ENCODE data around the gene CS. TPM values are rescaled to one million over a fixed set of nuclear protein-coding genes. Genes with fewer than 3 reads are reported as not detected.

CS gene
- total and polyA plus RNA-seq, 2 of the 4 experiments (the other 2 are of a cell fraction): 139 to 146 TPM

DNA sequence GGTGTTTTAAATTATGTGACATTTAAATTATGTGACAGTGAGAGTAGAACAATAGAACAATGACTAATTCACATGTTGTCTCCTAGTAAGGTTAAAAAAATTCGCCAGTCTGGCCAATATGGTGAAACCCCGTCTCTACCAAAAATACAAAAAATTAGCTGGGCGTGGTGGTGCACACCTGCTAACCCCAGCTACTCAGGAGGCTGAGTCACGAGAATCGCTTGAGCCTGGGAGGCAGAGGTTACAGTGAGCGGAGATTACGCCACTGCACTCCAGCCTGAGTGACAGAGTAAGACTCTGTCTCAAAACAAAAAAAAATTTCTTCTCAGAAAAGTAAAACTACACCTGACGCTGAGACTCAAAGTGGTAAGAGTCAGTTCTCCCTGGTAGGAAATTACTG is 2.7 kb downstream of the CS start:
- BruUV-seq (replicated peaks): no TSS peak
- in situ Hi-C loops (cut with MboI; ENCODE audit: low sequenced_read_pairs) (no loop called here), intact Hi-C loops (cut with micrococcal nuclease) (no loop called here)

More for the DNA sequence above, 2.7 kb downstream of the CS start:
- Histone ChIP-seq H4K5ac (ENCODE audit: low read depth, low read length) (no peak overlapping the region), H3K18ac (ENCODE audit: low read depth, low read length) (no peak overlapping the region), H3K4ac (ENCODE audit: low read depth, low read length) (no peak overlapping the region), H2BK15ac (ENCODE audit: low read depth, low read length) (no peak overlapping the region), H2BK120ac (ENCODE audit: low read depth, low read length) (no peak overlapping the region), H3K56ac (ENCODE audit: extremely low read depth, insufficient read depth, low read length) (no peak overlapping the region), H3K27me3 (ENCODE audit: control insufficient read depth, insufficient read depth, low read length) (no peaks in the 10 kb centered on the region), H2BK20ac (ENCODE audit: low read depth, low read length) (no peak overlapping the region), H2AFZ (replicated peaks; ENCODE audit: low read length, poor library complexity) (no peak overlapping the region), H4K91ac (ENCODE audit: insufficient read depth, low read depth, low read length) (no peak overlapping the region), H3K79me1 (ENCODE audit: low read depth in 1 of 2, low read length in 2 of 2) (peaks cover 20 to 71% of the 10 kb centered on the region in 2 experiments), H3K27ac (ENCODE audit: insufficient read depth, low read length) (no peak overlapping the region), H3K14ac (replicated peaks; ENCODE audit: low read depth, low read length) (no peak overlapping the region), H3K9ac (ENCODE audit: low read depth, low read length) (no peak overlapping the region), H4K20me1 (ENCODE audit: insufficient read depth, low read length) (peaks cover 20% of the 10 kb centered on the region), H3K4me2 (ENCODE audit: low read depth, low read length) (no peak overlapping the region), H3K9me1 (ENCODE audit: insufficient read depth, low read length) (peaks cover 11% of the 10 kb centered on the region), H3K4me3 (ENCODE audit: insufficient read depth, low read depth, low read length) (no peak overlapping the region), H2AK5ac (ENCODE audit: low read depth, low read length) (no peak overlapping the region), H2BK5ac (ENCODE audit: low read depth, low read length, poor library complexity, severe bottlenecking) (no peak overlapping the region), H3K4me1 (ENCODE audit: control insufficient read depth, insufficient read depth, low read length) (peaks cover 9% of the 10 kb centered on the region; the same call in 1 of the 2 replicates), H3K9me3 (ENCODE audit: control insufficient read depth, insufficient read depth, low read length) (no peaks in the 10 kb centered on the region), H3K36me3 (ENCODE audit: control insufficient read depth, insufficient read depth, low read length) (peaks cover 11% of the 10 kb centered on the region), H2AK9ac (replicated peaks; ENCODE audit: low read depth, low read length, poor library complexity) (no peak overlapping the region), H3K23ac (ENCODE audit: low read depth, low read length) (no peak overlapping the region), H4K8ac (ENCODE audit: low read depth in 2 of 2, low read length in 2 of 2) (no peak overlapping the region)
- dilution Hi-C loops (cut with HindIII; ENCODE audit: low sequenced_read_pairs, unreplicated experiment): no loop called here
- DNase-seq: no peak
- no peak for ATAC-seq (ENCODE audit: low read depth)
- TF ChIP-seq FOS (IDR thresholded peaks at IDR 0.05; ENCODE audit: low read depth, low read length): no peak
- no peak for TF ChIP-seq RFX5 (IDR thresholded peaks at IDR 0.05; ENCODE audit: low read depth, low read length)
- TF ChIP-seq SMC3 (IDR thresholded peaks at IDR 0.05; ENCODE audit: low read depth, low read length): no peak
- TF ChIP-seq CHD1 (IDR thresholded peaks at IDR 0.05; ENCODE audit: low read depth, low read length): no peak
- TF ChIP-seq, protein P1, sequence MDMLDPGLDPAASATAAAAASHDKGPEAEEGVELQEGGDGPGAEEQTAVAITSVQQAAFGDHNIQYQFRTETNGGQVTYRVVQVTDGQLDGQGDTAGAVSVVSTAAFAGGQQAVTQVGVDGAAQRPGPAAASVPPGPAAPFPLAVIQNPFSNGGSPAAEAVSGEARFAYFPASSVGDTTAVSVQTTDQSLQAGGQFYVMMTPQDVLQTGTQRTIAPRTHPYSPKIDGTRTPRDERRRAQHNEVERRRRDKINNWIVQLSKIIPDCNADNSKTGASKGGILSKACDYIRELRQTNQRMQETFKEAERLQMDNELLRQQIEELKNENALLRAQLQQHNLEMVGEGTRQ (IDR thresholded peaks at IDR 0.05; ENCODE audit: low read depth, low read length): no peak
- TF ChIP-seq CEBPB (IDR thresholded peaks at IDR 0.05; ENCODE audit: low read depth, low read length): no peak
- TF ChIP-seq MAFK (IDR thresholded peaks at IDR 0.05; ENCODE audit: low read depth, low read length): no peak
- TF ChIP-seq, protein P2, sequence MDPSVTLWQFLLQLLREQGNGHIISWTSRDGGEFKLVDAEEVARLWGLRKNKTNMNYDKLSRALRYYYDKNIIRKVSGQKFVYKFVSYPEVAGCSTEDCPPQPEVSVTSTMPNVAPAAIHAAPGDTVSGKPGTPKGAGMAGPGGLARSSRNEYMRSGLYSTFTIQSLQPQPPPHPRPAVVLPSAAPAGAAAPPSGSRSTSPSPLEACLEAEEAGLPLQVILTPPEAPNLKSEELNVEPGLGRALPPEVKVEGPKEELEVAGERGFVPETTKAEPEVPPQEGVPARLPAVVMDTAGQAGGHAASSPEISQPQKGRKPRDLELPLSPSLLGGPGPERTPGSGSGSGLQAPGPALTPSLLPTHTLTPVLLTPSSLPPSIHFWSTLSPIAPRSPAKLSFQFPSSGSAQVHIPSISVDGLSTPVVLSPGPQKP (IDR thresholded peaks at IDR 0.05; ENCODE audit: borderline replicate concordance, low read depth, low read length): no peak
- TF ChIP-seq RCOR1 (IDR thresholded peaks at IDR 0.05; ENCODE audit: insufficient replicate concordance, low read length): no peak
- TF ChIP-seq CTCF (conservative IDR thresholded peaks at IDR 0.05; ENCODE audit: low read depth, low read length): no peak
- no peak for TF ChIP-seq MXI1 (IDR thresholded peaks at IDR 0.05; ENCODE audit: borderline replicate concordance, low read depth, low read length)
- TF ChIP-seq RAD21 (IDR thresholded peaks at IDR 0.05; ENCODE audit: low read length): no peak
- TF ChIP-seq BHLHE40 (IDR thresholded peaks at IDR 0.05; ENCODE audit: low read depth, low read length): no peak
- TF ChIP-seq NFE2L2 (IDR thresholded peaks at IDR 0.05; ENCODE audit: low read depth, low read length): no peak
- TF ChIP-seq MAZ (IDR thresholded peaks at IDR 0.05; ENCODE audit: borderline replicate concordance, low read depth, low read length): no peak
- TF ChIP-seq POLR2A (IDR thresholded peaks at IDR 0.05; ENCODE audit: low read depth, low read length): no peak
- CTCF ChIA-PET: no interaction called here
- POLR2A ChIA-PET (ENCODE audit: unreplicated experiment): interaction anchor here (0.6 to 1.2 kb wide), 2 partner anchors 9 to 19 kb away, joined by 6 read pairs; no protein-coding TSS in a partner anchor
- 96% methylated on average over 5 of the region's 8 CpGs; no CpG with 5 or more reads in 1 of the 2 experiments for WGBS, 2 experiments (ENCODE audit: extremely low coverage in 2 of 2, insufficient read length in 1 of 2)
